Heart left ventricle (tissue), 16 donors: Measurements from ENCODE around the gene SGTA. TPM values are rescaled to one million over a fixed set of nuclear protein-coding genes. Genes with fewer than 3 reads are reported as not detected.

Source experiments
- ATAC-seq, 4 donors: fragments of 200-7000 bp; cut with Tn5 transposase; one replicate each; pipeline ENCODE4 v1.9.1; 2020 to 2022; ENCODE audit warnings: moderate library complexity in 4 of 4, mild to moderate bottlenecking in 3 of 4, moderate number of reproducible peaks in 1 of 4
- DNase-seq, 5 donors: peaks; one replicate each; pipeline ENCODE4 v3.0.0-alpha.2; 2020
- H3K27ac ChIP-seq, 12 donors: fragments of 200-600 bp; sonication (generic) in 4 of 12; one replicate each; pipeline versions ENCODE4 v1.5.0 to v1.8.0; 2016 to 2022; ENCODE audit warnings: mild to moderate bottlenecking in 2 of 12
- H3K27me3 ChIP-seq, 9 donors: fragments of 200-600 bp; sonication (generic) in 2 of 9; one replicate each; pipeline versions ENCODE4 v1.5.1 to v1.8.0; 2016 to 2022; ENCODE audit warnings: mild to moderate bottlenecking in 3 of 9
- H3K36me3 ChIP-seq, 9 donors: fragments of 200-600 bp; sonication (generic) in 2 of 9; one replicate each; pipeline versions ENCODE4 v1.5.0 to v1.8.0; 2018 to 2022; ENCODE audit warnings: mild to moderate bottlenecking in 2 of 9
- H3K4me1 ChIP-seq, 12 donors: fragments of 200-600 bp; sonication (generic) in 4 of 12; one replicate each; pipeline versions ENCODE4 v1.5.0 to v1.8.0; 2016 to 2022; ENCODE audit warnings: mild to moderate bottlenecking in 3 of 12
- H3K4me3 ChIP-seq, 12 donors: fragments of 200-600 bp; sonication (generic) in 4 of 12; one replicate each; pipeline versions ENCODE4 v1.5.0 to v1.8.0; 2017 to 2022; ENCODE audit warnings: mild to moderate bottlenecking in 9 of 12, moderate library complexity in 4 of 12
- H3K9me3 ChIP-seq, 12 donors: fragments of 200-600 bp; sonication (generic) in 4 of 12; one replicate each; pipeline versions ENCODE4 v1.5.0 to v1.8.0; 2016 to 2022; ENCODE audit warnings: mild to moderate bottlenecking in 1 of 12
- CTCF ChIP-seq, 12 donors: fragments of 200-600 bp; sonication (generic) in 4 of 12; IDR thresholded peaks; one replicate each; pipeline versions ENCODE4 v1.5.0 to v1.8.0; 2018 to 2022; ENCODE audit warnings: antibody characterized with exemption in 12 of 12, mild to moderate bottlenecking in 5 of 12
- POLR2A ChIP-seq, 2 donors: fragments of 450-650 bp; IDR thresholded peaks; one replicate each; pipeline ENCODE4 v1.6.1; 2017; ENCODE audit warnings: antibody characterized with exemption in 2 of 2, mild to moderate bottlenecking in 2 of 2, moderate library complexity in 2 of 2
- WGBS, 4 donors: extraction: QIAGEN DNeasy Blood & Tissue Kit in 2 of 4; methylation state at CpG; one replicate each; pipeline versions ENCODE4 v1.1.5 to v1.1.7; 2013 to 2018; 5-methylcytosine and 5-hydroxymethylcytosine counted together
- intact Hi-C, 10 donors: fragments of 100-400 bp; cut with DNase I; formaldehyde crosslinking; loops; one replicate each; pipeline versions ENCODE4 v1.11.1 to v1.14.2; 2022
- long read RNA-seq, 3 donors: library from polyadenylated mRNA; unstranded; transcript quantifications; one replicate each; pipeline ENCODE4 v2.0.0, GENCODE V29; 2020 to 2021
- polyA plus RNA-seq, 2 donors: library from polyadenylated mRNA; stranded (reverse); fragments of 200-250 nt; gene quantifications; one replicate each; pipeline ENCODE4 v1.2.3, GENCODE V29; 2013
- total RNA-seq, 9 donors: library from RNA; depleted of rRNA in 2 of 9; stranded (reverse); fragments of >200 nt in 2 of 9; fragmentation: NEBNext Ultra II Directional in 3 of 9; extraction: Animal tissue kit (Norgen Biotek cat#: 25700) in 3 of 9; gene quantifications; one replicate each; pipeline versions ENCODE4 v1.1.0 to v1.2.4, GENCODE V29; 2016 to 2023
- donor health status: ischemic (EF 13 %, LVEDD 7.1; RV severe dilation, severe dysfunction).
- donor health status: healthy with polysubstance abuse.
- donor health status: DM: no; HTN: yes; CAD: no.
- donor health status: DM: no; HTN: no; CAD: no.
- donor health status: ischemic (EF 25% LVEDD 6.9; RV normal size, moderate dysfunction).
- donor health status: ischemic (EF 25% LVEDD 5.7; RV mildly dilated, moderate dysfunction).
- donor health status: healthy.
- donor health status: DM: yes; HTN: yes; CAD: no.
- donor health status: ischemic (EF 35%, LVEDD 5.7; RV mildly dilated, moderate dysfunction).
- donor health status: nonischemic (EF 11% LVEDD 7.7; RV severe dilation, severe dysfunction).
- donor health status: DM: yes; HTN: yes; CAD: no.
- donor health status: PGD.
- donor health status: ischemic (EF 29% LVEDD 5.4; RV normal size, mild dysfunction).
- donor health status: nonischemic (EF 23%, LVEDD 6.1; RV moderate dilation, normal function).

The SGTA gene, protein sequence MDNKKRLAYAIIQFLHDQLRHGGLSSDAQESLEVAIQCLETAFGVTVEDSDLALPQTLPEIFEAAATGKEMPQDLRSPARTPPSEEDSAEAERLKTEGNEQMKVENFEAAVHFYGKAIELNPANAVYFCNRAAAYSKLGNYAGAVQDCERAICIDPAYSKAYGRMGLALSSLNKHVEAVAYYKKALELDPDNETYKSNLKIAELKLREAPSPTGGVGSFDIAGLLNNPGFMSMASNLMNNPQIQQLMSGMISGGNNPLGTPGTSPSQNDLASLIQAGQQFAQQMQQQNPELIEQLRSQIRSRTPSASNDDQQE
- 10 to 100 TPM; 47.4 to 76.8 (median 62.4) TPM for total RNA-seq
- polyA plus RNA-seq: 100 to 1,000 TPM in 1 of 2 donors, 10 to 100 TPM in 1; 79.9 to 125 TPM
- long read RNA-seq, donor 1, transcript SGTA-201 (12 exons, 2,330 nt): major isoform, 74 of 126 reads
- long read RNA-seq, donor 1, partial matches to known transcripts: 46 of 126 reads
- long read RNA-seq, donor 1, other reads (novel, unspliced or antisense): 6 of 126 reads
- long read RNA-seq, donor 2, transcript SGTA-201 (12 exons, 2,330 nt): major isoform, 587 of 767 reads
- long read RNA-seq, donor 2, partial matches to known transcripts: 95 of 767 reads
- long read RNA-seq, donor 2, other reads (novel, unspliced or antisense): 84 of 767 reads
- long read RNA-seq, donor 3, transcript SGTA-201 (12 exons, 2,330 nt): major isoform, 75 of 130 reads
- long read RNA-seq, donor 3, partial matches to known transcripts: 45 of 130 reads
- long read RNA-seq, donor 3, other reads (novel, unspliced or antisense): 10 of 130 reads

- 0 to 1% (median 1%) methylated on average over 49 to 68 of the region's 68 CpGs for WGBS, 4 donors
- peaks cover 6 to 70% (median 56%) of the 10 kb centered on the region in 12 donors for H3K4me1 ChIP-seq
- DNase-seq (peak; percentile 97 to 99 (median 98)), ATAC-seq (peak; percentile 88 to 93 (median 92))
- H3K4me3 ChIP-seq: peak within 1 kb of the TSS; percentile 58 to 100 (median 98)
- peak within 1 kb of the TSS; percentile 81 to 99 (median 96) for H3K27ac ChIP-seq
- H3K9me3 ChIP-seq: no peaks in the 10 kb centered on the region
- peak; percentile 67 to 91 for TF ChIP-seq POLR2A (IDR thresholded peaks at IDR 0.05)
- peak; percentile 23 to 71 (median 44) for TF ChIP-seq CTCF (IDR thresholded peaks at IDR 0.05)
- H3K27me3 ChIP-seq: no peaks in the 10 kb centered on the region
- intact Hi-C loops: no loop called here
- peaks cover 0 to 13% (median 0%) of the 10 kb centered on the region in 9 donors for H3K36me3 ChIP-seq
These were observed at the start of gene SGTA for GRCh38 chr19:2782936-2783780. Gene SGTA, minus strand, starts transcription at chr19:2783273. Its CDS starts 14,205 bp downstream, at chr19:2769068.

DNA sequence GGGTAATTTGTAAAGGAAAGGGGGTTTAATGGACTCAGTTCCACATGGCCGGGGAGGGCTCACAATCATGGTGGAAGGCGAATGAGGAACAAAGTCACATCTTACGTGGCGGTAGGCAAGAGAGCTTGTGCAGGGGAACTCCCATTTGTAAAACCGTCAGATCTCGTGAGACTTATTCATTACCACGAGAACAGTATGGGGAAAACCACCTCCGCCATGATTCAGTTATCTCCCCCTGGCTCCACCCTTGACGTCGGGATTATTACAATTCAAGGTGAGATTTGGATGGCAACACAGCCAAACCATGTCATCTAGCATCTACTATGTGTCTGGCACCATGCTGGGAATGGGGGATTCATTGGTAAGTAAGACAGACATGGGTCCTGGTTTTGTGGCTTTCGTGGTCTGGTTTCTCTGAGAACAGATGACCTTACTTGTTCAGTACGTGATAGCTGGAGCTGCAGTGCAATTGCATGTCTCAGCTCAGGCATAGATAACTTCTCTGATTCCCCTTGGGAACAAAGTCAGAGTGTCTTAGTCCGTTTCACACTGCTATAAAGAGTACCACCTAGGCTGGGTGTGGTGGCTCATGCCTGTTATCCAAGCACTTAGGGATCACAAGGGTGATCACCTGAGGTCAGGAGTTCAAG, 44.9 kb upstream of the SGTA start:
- intact Hi-C loops: no loop called here
- no peak overlapping the region for H3K4me3 ChIP-seq
- H3K27me3 ChIP-seq: no peaks in the 10 kb centered on the region
- H3K36me3 ChIP-seq: peaks cover 4 to 68% (median 20%) of the 10 kb centered on the region in 9 donors
- peaks cover 0 to 55% (median 26%) of the 10 kb centered on the region in 12 donors for H3K9me3 ChIP-seq
- H3K27ac ChIP-seq: no peak overlapping the region
- ATAC-seq (no peak), DNase-seq (no peak)
- 92 to 97% (median 96%) methylated on average over 13 of the region's 13 CpGs for WGBS, 4 donors
- TF ChIP-seq POLR2A (IDR thresholded peaks at IDR 0.05) (no peak), CTCF (IDR thresholded peaks at IDR 0.05) (no peak)
- no peaks in the 10 kb centered on the region for H3K4me1 ChIP-seq

GRCh38 chr19:2827022-2827421, 43.9 kb upstream of the SGTA start:
- 94 to 100% (median 96%) methylated on average over 2 of the region's 2 CpGs for WGBS, 4 donors
- no peak overlapping the region for H3K4me3 ChIP-seq
- H3K9me3 ChIP-seq: peaks cover 0 to 46% (median 17%) of the 10 kb centered on the region in 12 donors
- ATAC-seq (no peak), DNase-seq (no peak)
- intact Hi-C loops: no loop called here
- TF ChIP-seq POLR2A (IDR thresholded peaks at IDR 0.05) (no peak), CTCF (IDR thresholded peaks at IDR 0.05) (no peak)
- H3K4me1 ChIP-seq: no peaks in the 10 kb centered on the region
- H3K36me3 ChIP-seq: peaks cover 0 to 58% (median 11%) of the 10 kb centered on the region in 9 donors
- H3K27ac ChIP-seq: no peak overlapping the region
- H3K27me3 ChIP-seq: no peaks in the 10 kb centered on the region
